ENCODE measurements around the gene CFC1B.
"Not testable (repeated sequence)": the region's sequence is repeated elsewhere in the genome, so short reads cannot be mapped to it uniquely, and the experiment has no call there.

DNA sequence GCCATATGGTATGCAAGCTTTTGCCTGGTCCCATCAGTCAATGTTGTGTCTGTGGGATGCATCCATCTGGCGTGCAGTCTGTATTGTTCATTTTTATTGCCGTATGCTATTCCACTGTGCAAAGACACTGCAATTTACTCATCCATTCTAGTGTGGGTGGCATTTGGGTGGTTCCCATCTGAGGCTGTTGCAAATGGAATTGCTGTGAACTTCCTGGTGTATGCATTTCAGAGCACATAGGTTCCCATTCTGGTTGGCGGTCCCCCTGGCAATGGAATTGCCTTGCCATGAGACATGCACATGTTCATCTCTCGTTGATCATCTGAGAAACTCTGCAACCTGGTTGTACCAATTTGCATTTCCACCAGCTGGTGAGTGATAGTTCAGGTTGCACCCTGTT, 56.5 kb downstream of the CFC1B start:
- TF ChIP-seq, protein P1, sequence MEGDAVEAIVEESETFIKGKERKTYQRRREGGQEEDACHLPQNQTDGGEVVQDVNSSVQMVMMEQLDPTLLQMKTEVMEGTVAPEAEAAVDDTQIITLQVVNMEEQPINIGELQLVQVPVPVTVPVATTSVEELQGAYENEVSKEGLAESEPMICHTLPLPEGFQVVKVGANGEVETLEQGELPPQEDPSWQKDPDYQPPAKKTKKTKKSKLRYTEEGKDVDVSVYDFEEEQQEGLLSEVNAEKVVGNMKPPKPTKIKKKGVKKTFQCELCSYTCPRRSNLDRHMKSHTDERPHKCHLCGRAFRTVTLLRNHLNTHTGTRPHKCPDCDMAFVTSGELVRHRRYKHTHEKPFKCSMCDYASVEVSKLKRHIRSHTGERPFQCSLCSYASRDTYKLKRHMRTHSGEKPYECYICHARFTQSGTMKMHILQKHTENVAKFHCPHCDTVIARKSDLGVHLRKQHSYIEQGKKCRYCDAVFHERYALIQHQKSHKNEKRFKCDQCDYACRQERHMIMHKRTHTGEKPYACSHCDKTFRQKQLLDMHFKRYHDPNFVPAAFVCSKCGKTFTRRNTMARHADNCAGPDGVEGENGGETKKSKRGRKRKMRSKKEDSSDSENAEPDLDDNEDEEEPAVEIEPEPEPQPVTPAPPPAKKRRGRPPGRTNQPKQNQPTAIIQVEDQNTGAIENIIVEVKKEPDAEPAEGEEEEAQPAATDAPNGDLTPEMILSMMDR (IDR thresholded peaks at IDR 0.05), result not testable (repeated sequence)
- TF ChIP-seq POLR2A (IDR thresholded peaks at IDR 0.05), result not testable (repeated sequence)
